ENCODE data around the gene ANXA2R.

- TF ChIP-seq FOXA1 (IDR thresholded peaks at IDR 0.05), result no peak
- TF ChIP-seq FOXM1 (IDR thresholded peaks at IDR 0.05; ENCODE audit: borderline replicate concordance), result no peak
- TF ChIP-seq SUZ12 (IDR thresholded peaks at IDR 0.05), result no peak
- TF ChIP-seq PKNOX1 (IDR thresholded peaks at IDR 0.05), result no peak
- no peak for TF ChIP-seq BHLHE40 (IDR thresholded peaks at IDR 0.05; ENCODE audit: borderline replicate concordance)
- no peak for TF ChIP-seq SP1 (IDR thresholded peaks at IDR 0.05)
- no peak for TF ChIP-seq ARNT (IDR thresholded peaks at IDR 0.05)
- TF ChIP-seq ELF4 (IDR thresholded peaks at IDR 0.05), result no peak
- TF ChIP-seq NFRKB (IDR thresholded peaks at IDR 0.05), result no peak
Observed at GRCh38 chr5:42992088-42992879, 47.8 kb downstream of the ANXA2R start.
